ENCODE measurements around the gene EML1.
A peak's percentile ranks its signal among the peaks of the same experiment; 100 is the strongest.

EML1 gene

GRCh38 chr14:99793213-99794150 lies at the start of gene EML1:
Gene EML1, plus strand, starts transcription at chr14:99793413. Its CDS starts 64 bp downstream, at chr14:99793477.
- DNase-seq (ENCODE audit: extremely low read depth, low read depth), result peak; percentile 54
- TF ChIP-seq CTCF (IDR thresholded peaks at IDR 0.05; ENCODE audit: low read depth, low read length), result no peak; the same call in 1 of the 2 replicates

GRCh38 chr14:99744199-99744872 lies 48.9 kb upstream of the EML1 start:
- no peak for DNase-seq (ENCODE audit: extremely low read depth, low read depth)
- no peak; the same call in 1 of the 2 replicates for TF ChIP-seq CTCF (IDR thresholded peaks at IDR 0.05; ENCODE audit: low read depth, low read length)

- DNase-seq (ENCODE audit: extremely low read depth, low read depth), result no peak
- no peak for TF ChIP-seq CTCF (IDR thresholded peaks at IDR 0.05; ENCODE audit: low read depth, low read length)
Measured at GRCh38 chr14:99744873-99745224, 48.4 kb upstream of the EML1 start.

GRCh38 chr14:99745307-99745951 lies 47.8 kb upstream of the EML1 start:
- DNase-seq (ENCODE audit: extremely low read depth, low read depth), result no peak
- TF ChIP-seq CTCF (IDR thresholded peaks at IDR 0.05; ENCODE audit: low read depth, low read length), result no peak

GRCh38 chr14:99747167-99747566 lies 46.0 kb upstream of the EML1 start:
- no peak for TF ChIP-seq CTCF (IDR thresholded peaks at IDR 0.05; ENCODE audit: low read depth, low read length)
- no peak for DNase-seq (ENCODE audit: extremely low read depth, low read depth)

GRCh38 chr14:99747582-99748330 lies 45.5 kb upstream of the EML1 start:
- DNase-seq (ENCODE audit: extremely low read depth, low read depth), result no peak
- TF ChIP-seq CTCF (IDR thresholded peaks at IDR 0.05; ENCODE audit: low read depth, low read length), result no peak

Measured in AG09319 (cell line).